BE2C (cell line): ENCODE measurements around the gene ANKRD40.
A peak's percentile ranks its signal among the peaks of the same experiment; 100 is the strongest.

ENCODE experiments used
- DNase-seq: peaks from one replicate; pipeline ENCODE4 v3.0.0-alpha.2; 2020
- H3K27me3 ChIP-seq: fragments of 250-450 bp; sonication (Bioruptor Pico); 2 replicates; pipeline ENCODE4 v1.5.1; 2020; ENCODE audit warnings: mild to moderate bottlenecking
- H3K36me3 ChIP-seq: fragments of 250-450 bp; sonication (Bioruptor Pico); 2 replicates; pipeline ENCODE4 v1.5.1; 2020; ENCODE audit warnings: mild to moderate bottlenecking
- H3K4me1 ChIP-seq: fragments of 250-450 bp; sonication (Bioruptor Pico); 2 replicates; pipeline ENCODE4 v1.5.1; 2020
- H3K4me3 ChIP-seq: 2 replicates; pipeline ENCODE4 v1.5.1; 2011; ENCODE audit warnings: low read depth, low read length
- H3K9me3 ChIP-seq: fragments of 250-450 bp; sonication (Bioruptor Pico); 2 replicates; pipeline ENCODE4 v1.5.1; 2020
- CTCF ChIP-seq: IDR thresholded peaks from 2 replicates; pipeline ENCODE4 v1.5.1; 2012; ENCODE audit warnings: mild to moderate bottlenecking, low read depth, low read length

ANKRD40 gene

DNA sequence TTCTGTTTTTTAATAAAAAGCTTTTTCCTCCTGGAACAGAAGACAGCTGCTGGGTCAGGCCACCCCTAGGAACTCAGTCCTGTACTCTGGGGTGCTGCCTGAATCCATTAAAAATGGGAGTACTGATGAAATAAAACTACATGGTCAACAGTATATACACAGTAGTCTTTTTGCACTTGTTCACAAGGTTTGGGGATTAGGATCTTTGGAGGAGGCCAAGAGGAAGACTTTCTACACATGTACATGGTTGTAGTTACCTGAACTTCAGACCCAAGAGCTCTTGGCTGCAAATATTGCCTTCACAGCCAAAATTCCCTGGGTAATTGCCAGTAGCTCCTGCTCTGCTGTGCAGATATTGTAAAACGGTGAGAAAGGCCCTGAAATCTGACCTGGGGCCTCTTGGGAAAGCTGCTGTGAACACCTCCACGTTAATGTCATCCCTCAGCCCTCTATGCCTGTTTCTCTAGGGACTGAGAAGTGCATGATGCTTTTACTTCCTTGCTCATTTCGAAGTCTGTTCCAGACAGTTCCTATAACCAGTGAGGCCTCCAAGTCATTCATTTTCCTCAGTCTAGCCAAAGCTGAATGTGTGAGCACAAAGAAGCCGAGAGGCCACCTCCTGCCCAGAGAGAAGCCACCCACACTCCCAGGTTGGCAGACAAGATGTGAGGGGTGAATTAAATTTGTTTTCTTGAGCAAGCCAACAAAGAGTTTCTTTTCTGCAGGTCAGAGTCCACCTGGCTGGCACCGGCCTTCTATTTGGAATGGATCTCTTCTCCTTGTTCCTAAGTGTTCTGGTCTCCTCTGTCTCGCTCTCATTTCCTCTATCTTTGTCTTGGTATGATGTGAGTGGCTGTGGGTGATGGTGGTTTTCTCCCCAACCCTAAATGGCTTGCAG is 15.9 kb downstream of the ANKRD40 start:
- Histone ChIP-seq H3K9me3 (no peaks in the 10 kb centered on the region), H3K4me1 (peaks cover 29% of the 10 kb centered on the region), H3K4me3 (no peak overlapping the region), H3K27me3 (no peaks in the 10 kb centered on the region), H3K36me3 (peaks cover 45% of the 10 kb centered on the region)
- no peak for TF ChIP-seq CTCF
- DNase-seq, result no peak

- Histone ChIP-seq H3K4me1 (peaks cover 35% of the 10 kb centered on the region), H3K9me3 (no peaks in the 10 kb centered on the region), H3K27me3 (no peaks in the 10 kb centered on the region), H3K36me3 (peaks cover 37% of the 10 kb centered on the region), H3K4me3 (no peak overlapping the region)
- DNase-seq, result no peak
- TF ChIP-seq CTCF, result no peak
Measured at GRCh38 chr17:50690887-50691549, 16.7 kb downstream of the ANKRD40 start.

DNA sequence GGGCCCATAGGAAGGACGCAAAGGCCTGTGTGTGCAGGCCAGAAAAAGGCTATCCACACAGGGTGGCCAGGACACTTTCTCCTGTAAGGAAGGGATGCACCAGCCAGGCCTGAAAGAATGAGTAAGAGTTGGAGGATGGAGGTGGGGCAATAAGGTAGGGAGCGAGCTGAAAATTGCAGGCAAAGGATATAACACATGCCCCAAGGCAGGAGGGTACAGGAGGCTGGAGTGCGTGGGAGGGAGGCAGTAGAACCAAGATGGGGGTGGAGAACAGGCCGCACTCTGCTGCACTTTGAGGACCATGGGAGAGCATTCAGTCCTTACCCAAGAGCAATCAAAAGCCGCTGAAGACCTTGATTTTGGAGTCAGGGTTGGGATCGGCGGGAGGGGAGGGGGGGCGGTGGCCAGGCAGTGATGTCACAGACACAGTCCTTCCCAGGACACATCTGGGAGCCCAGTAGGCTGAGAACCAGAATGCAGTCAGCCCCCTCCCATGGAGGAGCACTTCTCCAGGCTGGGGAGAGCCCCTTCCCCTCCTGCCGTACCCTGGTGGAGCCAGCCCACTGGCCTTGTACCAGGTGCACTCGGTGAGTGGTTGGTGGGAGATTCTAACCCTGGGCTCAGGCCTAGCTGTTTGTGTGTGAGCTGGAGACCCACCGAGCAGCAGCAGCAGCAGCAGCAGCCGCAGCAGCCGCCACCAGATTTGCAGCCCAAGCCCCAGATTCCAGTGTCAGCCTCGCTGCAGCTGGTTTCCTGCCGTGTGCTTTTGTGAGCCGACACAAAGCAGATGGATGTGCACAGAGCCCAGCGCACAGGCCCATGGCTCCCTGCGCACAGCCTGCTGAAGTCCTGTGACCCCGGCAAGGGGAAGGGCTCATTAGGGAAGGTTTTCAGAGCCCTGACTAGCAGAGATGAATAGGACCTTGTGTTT is 17.5 kb downstream of the ANKRD40 start:
- H3K4me1 ChIP-seq, result peaks cover 35% of the 10 kb centered on the region
- no peak for TF ChIP-seq CTCF
- peaks cover 29% of the 10 kb centered on the region for H3K36me3 ChIP-seq
- H3K4me3 ChIP-seq, result no peak overlapping the region
- H3K9me3 ChIP-seq, result no peaks in the 10 kb centered on the region
- DNase-seq, result peak; percentile 59
- H3K27me3 ChIP-seq, result no peaks in the 10 kb centered on the region

DNA sequence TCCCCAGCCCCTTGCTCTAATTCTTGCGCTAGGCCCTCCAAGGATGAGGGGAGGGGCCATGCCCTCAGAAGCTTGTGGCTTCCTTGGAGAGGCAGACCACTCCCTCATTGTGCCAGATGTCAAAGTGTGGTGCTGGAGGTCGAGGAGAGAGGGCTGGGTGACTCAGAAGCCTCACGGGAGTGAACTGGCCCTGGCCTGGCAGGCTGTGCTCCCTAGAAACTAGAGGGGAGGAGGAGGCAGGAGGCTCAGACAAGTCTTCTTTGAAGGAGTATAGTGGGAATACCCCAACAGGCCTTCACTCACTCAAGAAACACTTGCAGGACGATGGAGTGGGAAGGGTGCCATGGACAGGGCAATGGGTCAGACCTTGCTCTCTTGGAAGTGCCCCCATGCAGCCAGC is 18.5 kb downstream of the ANKRD40 start:
- Histone ChIP-seq H3K4me1 (peaks cover 35% of the 10 kb centered on the region), H3K4me3 (no peak overlapping the region), H3K27me3 (no peaks in the 10 kb centered on the region), H3K36me3 (peaks cover 22% of the 10 kb centered on the region), H3K9me3 (no peaks in the 10 kb centered on the region)
- TF ChIP-seq CTCF, result no peak
- peak; percentile 51 for DNase-seq

DNA sequence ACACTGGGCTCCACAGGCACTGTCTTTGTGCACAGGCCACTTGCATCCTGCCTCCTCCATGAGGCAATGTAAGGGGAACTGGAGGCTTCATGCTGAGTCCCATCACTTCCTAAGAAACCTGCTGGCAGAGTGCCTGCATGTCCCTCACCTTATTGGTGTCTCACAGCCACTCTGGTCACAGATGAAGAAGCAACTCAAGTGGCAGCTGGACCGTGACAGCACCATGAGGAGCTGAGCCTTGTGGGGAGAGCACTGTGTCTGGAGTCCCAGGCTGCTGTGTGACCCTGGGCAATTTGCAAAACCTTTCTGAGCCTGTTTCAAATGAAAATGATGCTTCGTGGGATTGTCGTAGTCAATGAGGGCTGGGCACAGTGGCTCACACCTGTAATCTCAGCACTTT is 19.5 kb downstream of the ANKRD40 start:
- no peaks in the 10 kb centered on the region for H3K27me3 ChIP-seq
- no peak for TF ChIP-seq CTCF
- no peaks in the 10 kb centered on the region for H3K9me3 ChIP-seq
- peaks cover 15% of the 10 kb centered on the region for H3K36me3 ChIP-seq
- DNase-seq, result peak; percentile 2
- peaks cover 35% of the 10 kb centered on the region for H3K4me1 ChIP-seq
- H3K4me3 ChIP-seq, result no peak overlapping the region
